WI38 (cell line): ENCODE data around the gene ARPC1B.

Experiments used
- H3K4me3 ChIP-seq: 2 replicates; pipeline ENCODE4 v1.5.1; 2011; ENCODE audit warnings: low read depth, mild to moderate bottlenecking, control low read depth, low read length
- CTCF ChIP-seq: IDR thresholded peaks from 2 replicates; pipeline ENCODE4 v1.5.1; 2012; ENCODE audit warnings: low read depth, mild to moderate bottlenecking, control low read depth, low read length

ARPC1B gene

GRCh38 chr7:99419323-99420021, 44.9 kb downstream of the ARPC1B start:
- no peak for TF ChIP-seq CTCF
- H3K4me3 ChIP-seq: no peak overlapping the region

- no peak for TF ChIP-seq CTCF
- no peak overlapping the region for H3K4me3 ChIP-seq
Measured at GRCh38 chr7:99420213-99420612, 45.7 kb downstream of the ARPC1B start.

- no peak for TF ChIP-seq CTCF
- no peak overlapping the region for H3K4me3 ChIP-seq
Measured at GRCh38 chr7:99420986-99421385, 46.5 kb downstream of the ARPC1B start.

GRCh38 chr7:99422186-99422585, 47.7 kb downstream of the ARPC1B start:
- no peak for TF ChIP-seq CTCF
- H3K4me3 ChIP-seq: no peak overlapping the region

GRCh38 chr7:99422625-99423024, 48.1 kb downstream of the ARPC1B start:
- TF ChIP-seq CTCF: no peak

GRCh38 chr7:99424932-99425730, 50.6 kb downstream of the ARPC1B start:
- H3K4me3 ChIP-seq: no peak overlapping the region
- TF ChIP-seq CTCF: no peak

More at GRCh38 chr7:99422625-99423024, 48.1 kb downstream of the ARPC1B start:
- no peak overlapping the region for H3K4me3 ChIP-seq

GRCh38 chr7:99428972-99429566, 54.5 kb downstream of the ARPC1B start:
- TF ChIP-seq CTCF: no peak
- H3K4me3 ChIP-seq: no peak overlapping the region
